LoVo (cell line): ENCODE measurements around the gene SRGAP3.

ENCODE experiments used
- DNase-seq: peaks from one replicate; pipeline ENCODE4 v3.0.0-alpha.2; 2016; ENCODE audit warnings: low spot score

The SRGAP3 gene

DNA sequence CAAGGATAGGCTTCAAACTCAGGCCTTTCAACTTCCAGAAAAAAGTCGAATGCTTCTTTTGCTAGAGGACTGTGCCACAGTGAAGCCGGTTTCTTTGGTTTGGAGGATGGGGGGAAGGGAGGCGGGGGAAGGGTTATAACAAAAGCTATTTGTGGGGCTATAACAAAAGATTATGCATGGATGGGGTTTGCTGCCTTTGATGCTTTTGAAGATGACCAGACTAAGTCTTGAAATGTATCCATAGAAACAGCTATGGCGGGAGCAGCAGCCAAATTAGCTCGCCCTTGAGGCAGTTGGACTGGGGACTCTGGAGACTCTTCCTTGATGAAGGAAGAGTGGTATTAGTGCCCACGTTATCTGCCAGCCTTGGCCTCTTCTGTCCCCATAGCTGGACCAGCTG is 47.5 kb downstream of the SRGAP3 start:
- no peak for DNase-seq

- no peak for DNase-seq
These were observed 48.2 kb downstream of the SRGAP3 start for GRCh38 chr3:9201266-9201665.

- no peak for DNase-seq
These were observed 49.7 kb downstream of the SRGAP3 start for GRCh38 chr3:9199775-9200174.

GRCh38 chr3:9198899-9199335 is 50.5 kb downstream of the SRGAP3 start:
- no peak for DNase-seq

GRCh38 chr3:9198261-9198660 is 51.2 kb downstream of the SRGAP3 start:
- no peak for DNase-seq

GRCh38 chr3:9196020-9196419 is 53.4 kb downstream of the SRGAP3 start:
- no peak for DNase-seq

- DNase-seq = no peak
These were observed 54.1 kb downstream of the SRGAP3 start for GRCh38 chr3:9195390-9195789.

DNA sequence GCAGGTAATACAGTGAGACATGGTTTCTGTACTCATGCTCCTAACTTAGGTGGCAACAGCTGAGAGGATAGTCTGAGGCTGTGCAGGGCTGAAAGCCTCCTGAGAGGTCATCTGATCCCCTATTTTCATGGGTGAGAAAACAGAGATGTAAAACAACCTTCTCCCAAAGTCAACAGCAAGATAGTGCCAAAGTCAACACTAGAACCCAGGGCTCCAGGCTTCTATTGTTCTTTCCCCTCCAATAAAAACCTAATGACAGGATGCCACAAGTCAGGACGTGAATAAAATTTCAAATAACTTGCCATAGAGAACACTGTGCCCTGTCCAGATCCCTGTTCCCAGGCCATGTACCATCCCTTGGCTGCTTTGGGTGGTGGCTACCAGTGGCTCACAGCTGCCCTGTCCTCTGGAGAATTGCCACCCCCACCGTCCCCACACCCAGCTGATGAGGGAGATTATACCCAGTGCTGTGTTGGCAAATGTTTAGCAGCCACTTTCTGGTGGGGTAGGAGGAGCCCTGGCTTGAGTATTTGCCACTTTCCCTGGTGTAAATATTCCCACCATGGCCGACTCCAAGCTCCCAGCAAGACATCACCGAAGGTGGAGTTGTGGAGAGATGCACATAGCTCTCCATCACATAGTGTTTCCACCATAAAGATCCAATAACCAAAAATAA is 54.8 kb downstream of the SRGAP3 start:
- DNase-seq = no peak

- DNase-seq = no peak
These were observed 55.7 kb downstream of the SRGAP3 start for GRCh38 chr3:9193633-9194195.

- no peak for DNase-seq
These were observed 56.2 kb downstream of the SRGAP3 start for GRCh38 chr3:9193211-9193610.

DNA sequence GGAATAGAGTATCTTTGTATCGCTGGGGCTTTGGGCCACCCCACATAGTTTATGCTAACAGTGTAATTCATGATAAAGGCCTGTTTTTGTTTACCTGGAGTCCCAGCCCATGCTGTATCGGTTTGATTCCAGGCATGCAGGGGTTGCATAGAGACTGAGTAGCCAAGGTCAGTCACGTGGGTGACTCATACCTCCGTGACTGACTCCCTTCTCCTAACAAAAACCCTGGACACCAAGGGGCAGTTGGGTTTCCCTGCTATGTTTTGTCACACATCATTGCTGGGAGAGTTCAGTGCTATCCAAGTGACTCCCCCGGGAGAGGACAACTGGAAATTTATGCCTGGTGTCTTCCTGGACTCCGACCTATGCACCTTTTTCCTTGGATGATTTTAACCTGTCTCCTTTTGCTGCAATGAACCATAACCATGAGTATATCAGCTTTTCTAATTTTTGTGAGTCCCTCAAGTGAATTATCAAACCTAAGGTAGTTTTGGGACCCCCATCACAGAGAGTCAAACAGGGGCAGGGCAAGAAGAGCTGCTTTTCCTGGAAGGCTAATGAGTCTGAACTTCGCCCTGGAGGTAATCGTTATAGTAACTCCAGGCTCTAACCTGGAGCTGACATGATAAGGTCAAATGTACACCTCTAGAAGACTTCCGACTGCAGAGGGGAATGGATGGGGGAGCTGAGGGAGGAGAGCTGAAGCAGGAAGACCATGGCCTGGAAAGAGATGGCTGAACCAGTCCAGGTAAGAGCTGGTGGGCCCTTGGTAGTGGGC is 57.0 kb downstream of the SRGAP3 start:
- DNase-seq = no peak

DNA sequence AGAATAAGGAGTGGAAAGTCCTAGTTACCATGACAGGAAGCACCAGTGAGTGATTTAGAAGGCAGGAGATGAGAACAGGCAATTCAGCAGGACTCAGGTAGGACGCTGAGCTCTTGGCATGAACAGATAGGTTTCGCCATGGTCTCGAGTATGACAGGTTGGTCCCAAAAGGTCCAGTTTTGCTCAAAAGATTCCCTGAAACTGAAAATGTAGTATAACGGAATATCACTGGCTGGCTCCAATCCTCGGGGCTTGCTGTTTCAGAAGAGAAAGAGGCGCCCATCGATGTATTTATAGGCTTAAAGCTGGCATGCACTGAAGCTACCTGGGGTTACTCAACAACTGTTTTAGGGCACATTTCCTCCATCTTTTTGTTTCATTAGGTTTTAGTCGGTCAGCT is 59.2 kb downstream of the SRGAP3 start:
- DNase-seq = no peak

GRCh38 chr3:9188583-9188982 is 60.9 kb downstream of the SRGAP3 start:
- no peak for DNase-seq

- DNase-seq = no peak
These were observed 63.7 kb downstream of the SRGAP3 start for GRCh38 chr3:9185701-9186100.

- no peak for DNase-seq
These were observed 64.4 kb downstream of the SRGAP3 start for GRCh38 chr3:9185046-9185445.

GRCh38 chr3:9184461-9184835 is 65.0 kb downstream of the SRGAP3 start:
- DNase-seq = no peak

- no peak for DNase-seq
These were observed 65.5 kb downstream of the SRGAP3 start for GRCh38 chr3:9183811-9184460.

DNA sequence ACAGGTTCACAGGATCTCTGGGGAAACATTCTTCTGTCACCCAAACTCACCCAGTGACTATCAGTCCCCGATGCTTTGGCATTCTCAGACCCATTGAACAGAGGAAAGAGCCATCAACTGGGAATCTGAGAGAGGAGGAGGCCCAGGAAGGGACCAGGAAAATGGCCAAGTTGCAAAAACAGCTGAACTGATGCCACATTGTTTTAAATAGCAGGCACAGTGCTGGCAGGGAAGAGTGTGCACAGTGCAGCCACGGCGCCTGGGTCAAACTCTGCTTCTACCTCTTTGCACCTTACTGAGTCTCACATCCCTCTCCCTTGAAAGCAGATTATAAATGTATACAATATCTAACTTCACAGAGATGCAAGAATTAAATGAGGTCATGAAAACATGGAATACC is 66.4 kb downstream of the SRGAP3 start:
- DNase-seq = no peak

DNA sequence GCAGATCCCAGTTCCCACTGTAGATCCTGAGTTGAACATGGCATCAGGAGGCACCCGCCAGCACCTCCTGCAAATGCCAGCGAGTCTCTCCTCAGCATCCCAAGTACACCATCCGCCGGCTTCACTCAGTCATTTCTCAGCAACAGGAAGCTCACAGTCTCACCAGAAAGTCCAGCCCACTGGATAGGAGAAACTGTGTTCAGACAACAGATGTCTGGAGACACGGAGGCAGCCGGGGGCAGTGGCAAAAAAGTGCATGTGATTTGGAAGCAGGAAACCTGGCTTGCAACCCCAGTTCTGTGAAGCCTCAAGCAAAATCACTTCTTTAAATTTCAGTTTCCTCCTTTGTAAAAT is 68.7 kb downstream of the SRGAP3 start:
- no peak for DNase-seq

GRCh38 chr3:9179826-9180763 is 69.4 kb downstream of the SRGAP3 start:
- DNase-seq = no peak

- DNase-seq = no peak
These were observed 70.7 kb downstream of the SRGAP3 start for GRCh38 chr3:9178697-9179096.

DNA sequence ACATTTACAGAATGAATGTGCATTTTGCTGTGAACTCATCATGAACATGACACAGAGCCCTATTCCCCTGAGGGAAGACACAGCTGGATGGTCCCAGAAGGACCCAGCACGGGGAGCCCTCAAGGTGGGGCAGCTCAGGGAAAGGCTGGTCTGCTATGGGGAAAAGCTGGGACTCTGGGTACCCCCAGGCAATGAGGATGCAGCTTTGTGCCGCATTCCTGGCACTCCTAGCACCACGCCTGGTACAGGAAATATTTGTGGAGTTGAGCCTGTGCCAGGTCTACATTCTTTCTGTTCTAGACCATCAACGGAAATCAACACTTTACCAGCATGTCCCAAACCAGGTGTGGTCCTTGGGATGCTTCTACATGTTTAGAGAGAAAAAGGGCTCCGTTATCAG is 74.0 kb downstream of the SRGAP3 start:
- DNase-seq = peak; percentile 68
